GM12801 (cell line): ENCODE measurements around the gene CBX6.

Experiments
- TF ChIP-seq, protein P1 (sequence below): IDR thresholded peaks from one replicate; pipeline ENCODE4 v1.5.1; 2011; ENCODE audit warnings: control low read depth; ENCODE audit not compliant: insufficient read length; ENCODE audit errors: extremely low read depth

CBX6 gene

GRCh38 chr22:38862375-38863329 lies 9.4 kb downstream of the CBX6 start:
- TF ChIP-seq, protein P1, sequence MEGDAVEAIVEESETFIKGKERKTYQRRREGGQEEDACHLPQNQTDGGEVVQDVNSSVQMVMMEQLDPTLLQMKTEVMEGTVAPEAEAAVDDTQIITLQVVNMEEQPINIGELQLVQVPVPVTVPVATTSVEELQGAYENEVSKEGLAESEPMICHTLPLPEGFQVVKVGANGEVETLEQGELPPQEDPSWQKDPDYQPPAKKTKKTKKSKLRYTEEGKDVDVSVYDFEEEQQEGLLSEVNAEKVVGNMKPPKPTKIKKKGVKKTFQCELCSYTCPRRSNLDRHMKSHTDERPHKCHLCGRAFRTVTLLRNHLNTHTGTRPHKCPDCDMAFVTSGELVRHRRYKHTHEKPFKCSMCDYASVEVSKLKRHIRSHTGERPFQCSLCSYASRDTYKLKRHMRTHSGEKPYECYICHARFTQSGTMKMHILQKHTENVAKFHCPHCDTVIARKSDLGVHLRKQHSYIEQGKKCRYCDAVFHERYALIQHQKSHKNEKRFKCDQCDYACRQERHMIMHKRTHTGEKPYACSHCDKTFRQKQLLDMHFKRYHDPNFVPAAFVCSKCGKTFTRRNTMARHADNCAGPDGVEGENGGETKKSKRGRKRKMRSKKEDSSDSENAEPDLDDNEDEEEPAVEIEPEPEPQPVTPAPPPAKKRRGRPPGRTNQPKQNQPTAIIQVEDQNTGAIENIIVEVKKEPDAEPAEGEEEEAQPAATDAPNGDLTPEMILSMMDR = no peak

- TF ChIP-seq, protein P1 = no peak
These were observed 10.1 kb downstream of the CBX6 start for GRCh38 chr22:38861927-38862326.

DNA sequence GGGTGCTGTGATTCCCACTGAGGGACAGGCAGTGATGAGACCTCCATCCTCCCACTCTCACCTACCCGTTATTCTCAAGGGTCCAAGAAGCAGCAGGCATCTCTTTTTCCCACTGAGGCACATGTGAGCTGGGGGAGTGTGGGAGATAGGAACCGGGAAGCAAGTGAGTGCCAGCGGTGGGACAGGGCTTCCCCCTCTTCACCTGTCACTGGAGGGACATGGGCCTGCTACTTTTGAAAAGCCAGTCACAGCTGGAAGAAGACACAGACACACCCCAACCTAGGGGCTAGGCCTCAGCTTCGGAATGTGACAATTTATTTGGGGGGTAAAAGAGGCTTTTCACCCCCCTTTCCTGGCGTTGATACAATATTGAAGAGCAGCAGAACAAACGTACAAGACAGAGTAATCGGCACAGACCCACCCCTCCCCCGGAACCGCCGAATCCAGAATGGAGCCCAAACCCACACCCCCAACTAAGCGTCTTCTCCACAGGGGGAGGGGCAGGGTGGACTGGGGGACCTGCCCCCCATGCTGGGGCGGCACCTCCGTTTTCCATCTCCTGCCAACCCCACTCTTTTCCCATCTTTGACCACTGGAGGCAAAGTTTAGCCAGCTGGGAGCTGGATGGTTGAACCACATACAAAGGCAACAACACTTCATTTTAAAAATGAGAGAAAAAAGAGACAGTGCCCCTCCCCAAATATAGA lies 10.7 kb downstream of the CBX6 start:
- TF ChIP-seq, protein P1 = no peak

DNA sequence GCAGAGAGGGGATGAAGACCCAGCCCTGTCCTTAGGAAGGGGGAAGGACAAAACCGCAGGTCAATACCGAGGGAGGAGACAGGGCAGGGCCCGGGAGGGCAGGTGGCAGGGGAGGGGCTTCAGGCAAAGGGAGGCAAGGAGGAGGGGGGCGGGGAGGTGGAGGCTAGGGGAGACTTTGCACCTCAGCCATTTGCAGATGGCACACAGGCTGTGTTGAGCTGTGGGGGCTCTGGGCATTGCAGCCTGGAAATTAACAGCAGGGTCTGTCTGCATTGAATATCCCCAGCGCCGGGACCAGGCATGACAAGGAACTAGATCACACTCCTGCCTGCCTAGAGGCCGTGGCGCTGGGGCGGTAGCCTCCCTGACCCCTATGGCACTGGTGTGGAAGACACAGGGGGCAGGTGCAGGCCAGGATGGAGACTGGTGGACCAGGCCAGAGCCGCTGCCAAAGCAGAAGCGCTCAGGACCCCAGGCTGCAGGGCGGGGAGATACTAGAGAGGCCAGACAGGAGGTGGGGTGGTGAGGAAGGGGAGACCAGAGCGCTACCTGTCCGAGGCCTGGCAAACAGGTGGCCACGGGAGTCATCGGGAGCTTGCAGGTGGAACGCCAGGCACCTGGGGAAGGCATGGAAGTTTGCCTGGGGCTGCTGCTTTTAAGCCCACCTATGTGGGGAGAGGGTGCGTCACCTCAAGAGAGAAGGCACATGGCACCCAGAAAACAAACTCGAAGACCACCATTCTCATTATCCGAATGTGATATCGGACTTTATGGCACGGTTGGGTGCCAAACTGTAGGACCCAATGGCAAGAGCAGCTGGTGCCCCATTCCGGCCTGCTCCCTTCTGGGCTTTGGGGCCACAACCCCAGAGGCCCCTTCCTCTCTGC lies 11.5 kb downstream of the CBX6 start:
- TF ChIP-seq, protein P1 = no peak

GRCh38 chr22:38859581-38860282 lies 12.3 kb downstream of the CBX6 start:
- TF ChIP-seq, protein P1 = no peak

GRCh38 chr22:38858492-38858891 lies 13.5 kb downstream of the CBX6 start:
- TF ChIP-seq, protein P1 = no peak
